ENCODE data around the gene MCUB.

Gene MCUB

DNA sequence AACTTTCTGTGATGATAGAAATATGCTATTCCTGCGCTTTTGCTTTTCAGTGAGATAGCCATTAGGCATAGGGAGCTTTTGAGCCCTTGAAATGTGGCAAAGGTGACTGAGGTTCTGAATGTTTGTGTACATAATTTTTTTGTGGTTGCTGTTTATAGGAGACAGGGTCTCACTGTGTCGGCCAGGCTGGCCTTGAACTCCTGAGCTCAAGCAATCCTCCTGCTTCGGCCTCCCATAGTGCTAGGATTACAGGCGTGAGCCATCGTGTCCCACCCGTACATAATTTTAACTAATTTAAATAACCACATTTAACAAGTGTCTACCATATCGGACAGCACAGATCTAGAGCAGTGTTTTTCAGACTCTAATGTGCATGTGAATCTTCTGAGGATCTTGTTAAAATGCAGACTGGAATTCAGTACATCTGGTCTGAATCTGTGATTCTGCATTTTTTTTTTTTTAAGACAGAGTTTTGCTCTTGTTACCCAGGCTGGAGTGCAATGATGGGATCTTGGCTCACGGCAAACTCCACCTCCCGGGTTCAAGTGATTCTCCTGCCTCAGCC, 97.9 kb downstream of the MCUB start:
- DNase-seq = no peak
- H3K27me3 ChIP-seq (replicated peaks) = no peaks in the 10 kb centered on the region
- H3K4me3 ChIP-seq (ENCODE audit: low read depth, low read length) = no peak overlapping the region
- TF ChIP-seq, protein P1, sequence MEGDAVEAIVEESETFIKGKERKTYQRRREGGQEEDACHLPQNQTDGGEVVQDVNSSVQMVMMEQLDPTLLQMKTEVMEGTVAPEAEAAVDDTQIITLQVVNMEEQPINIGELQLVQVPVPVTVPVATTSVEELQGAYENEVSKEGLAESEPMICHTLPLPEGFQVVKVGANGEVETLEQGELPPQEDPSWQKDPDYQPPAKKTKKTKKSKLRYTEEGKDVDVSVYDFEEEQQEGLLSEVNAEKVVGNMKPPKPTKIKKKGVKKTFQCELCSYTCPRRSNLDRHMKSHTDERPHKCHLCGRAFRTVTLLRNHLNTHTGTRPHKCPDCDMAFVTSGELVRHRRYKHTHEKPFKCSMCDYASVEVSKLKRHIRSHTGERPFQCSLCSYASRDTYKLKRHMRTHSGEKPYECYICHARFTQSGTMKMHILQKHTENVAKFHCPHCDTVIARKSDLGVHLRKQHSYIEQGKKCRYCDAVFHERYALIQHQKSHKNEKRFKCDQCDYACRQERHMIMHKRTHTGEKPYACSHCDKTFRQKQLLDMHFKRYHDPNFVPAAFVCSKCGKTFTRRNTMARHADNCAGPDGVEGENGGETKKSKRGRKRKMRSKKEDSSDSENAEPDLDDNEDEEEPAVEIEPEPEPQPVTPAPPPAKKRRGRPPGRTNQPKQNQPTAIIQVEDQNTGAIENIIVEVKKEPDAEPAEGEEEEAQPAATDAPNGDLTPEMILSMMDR (IDR thresholded peaks at IDR 0.05; ENCODE audit: low read depth, low read length, missing control alignments) = no peak
- in situ Hi-C loops (cut with HindIII; ENCODE audit: low pct_ligation_motif_present, low sequenced_read_pairs) = no loop called here
- H3K27ac ChIP-seq = no peak overlapping the region
- H3K36me3 ChIP-seq (replicated peaks) = no peaks in the 10 kb centered on the region

DNA sequence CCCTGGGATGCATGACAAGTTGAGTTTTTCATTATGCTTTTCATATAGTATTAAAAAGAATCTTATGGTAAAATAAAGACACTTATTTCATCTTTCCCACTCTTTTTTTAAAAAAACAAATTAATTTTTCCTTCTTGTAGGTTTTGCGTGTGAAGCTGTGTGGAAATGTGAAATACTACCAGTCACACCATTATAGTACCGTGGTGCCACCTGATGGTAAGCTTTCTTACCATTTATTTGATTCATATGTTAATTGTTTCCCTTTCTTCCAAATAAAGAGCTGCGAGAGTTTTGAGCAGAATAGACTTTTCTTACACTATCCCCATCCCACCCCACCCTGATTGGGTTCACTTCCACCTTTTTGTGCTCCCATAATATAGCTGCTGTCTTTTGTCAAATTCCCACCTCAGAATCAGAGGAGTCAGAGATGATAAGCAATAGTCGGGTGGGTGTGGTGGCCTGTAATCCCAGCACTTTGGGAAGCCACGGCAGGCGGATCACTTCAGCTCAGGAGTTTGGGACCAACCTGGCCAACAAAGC, 98.9 kb downstream of the MCUB start:
- no peak for DNase-seq
- TF ChIP-seq, protein P1 (IDR thresholded peaks at IDR 0.05; ENCODE audit: low read depth, low read length, missing control alignments) = no peak
- no peak overlapping the region for H3K27ac ChIP-seq
- in situ Hi-C loops (cut with HindIII; ENCODE audit: low pct_ligation_motif_present, low sequenced_read_pairs) = no loop called here
- H3K36me3 ChIP-seq (replicated peaks) = no peaks in the 10 kb centered on the region
- H3K27me3 ChIP-seq (replicated peaks) = no peaks in the 10 kb centered on the region
- no peak overlapping the region for H3K4me3 ChIP-seq (ENCODE audit: low read depth, low read length)

DNA sequence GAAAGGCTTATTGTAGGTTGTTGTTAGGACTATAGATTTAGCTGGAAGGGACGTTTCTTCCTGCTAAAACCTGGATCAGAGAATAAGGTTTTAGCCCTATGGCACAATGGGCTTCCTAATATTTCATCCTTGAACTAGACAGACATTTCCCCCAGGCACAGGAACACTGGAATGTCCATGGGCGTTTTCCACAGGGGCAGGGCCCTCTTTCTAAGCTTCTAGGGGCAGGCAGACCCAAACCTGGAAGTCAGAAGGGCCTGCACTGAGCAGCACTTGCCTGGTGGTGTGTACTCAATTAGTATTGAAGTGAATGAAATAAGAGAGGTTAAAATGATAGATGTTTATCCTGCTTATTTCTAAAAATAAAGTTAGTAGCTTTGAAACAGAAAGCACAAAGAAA, 102.1 kb downstream of the MCUB start:
- in situ Hi-C loops (cut with HindIII; ENCODE audit: low pct_ligation_motif_present, low sequenced_read_pairs) = no loop called here
- TF ChIP-seq, protein P1 (IDR thresholded peaks at IDR 0.05; ENCODE audit: low read depth, low read length, missing control alignments) = no peak
- Histone ChIP-seq H3K27me3 (replicated peaks) (no peaks in the 10 kb centered on the region), H3K36me3 (replicated peaks) (no peaks in the 10 kb centered on the region), H3K4me3 (ENCODE audit: low read depth, low read length) (no peak overlapping the region), H3K27ac (no peak overlapping the region)
- DNase-seq = no peak

DNA sequence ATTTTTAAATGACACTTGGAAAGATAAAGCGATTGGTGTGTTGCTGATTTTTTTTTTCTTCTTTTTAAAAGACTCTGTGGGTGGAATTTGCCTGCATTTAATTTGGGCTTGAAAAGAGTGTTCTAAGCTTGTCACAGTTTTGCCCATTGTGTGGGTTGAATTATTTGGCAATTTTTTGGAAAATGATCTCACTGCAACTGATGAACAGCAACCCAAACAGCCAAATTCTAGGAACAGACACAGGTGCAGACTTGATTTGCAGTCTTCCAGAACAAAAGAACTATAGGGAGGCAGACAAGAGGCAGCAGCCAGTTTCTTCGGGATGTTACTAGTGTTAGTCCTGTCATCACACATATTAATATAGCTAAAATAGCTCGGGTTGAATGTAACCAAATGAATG, 102.7 kb downstream of the MCUB start:
- TF ChIP-seq, protein P1 (IDR thresholded peaks at IDR 0.05; ENCODE audit: low read depth, low read length, missing control alignments) = no peak
- Histone ChIP-seq H3K27me3 (replicated peaks) (no peaks in the 10 kb centered on the region), H3K27ac (no peak overlapping the region), H3K4me3 (ENCODE audit: low read depth, low read length) (no peak overlapping the region), H3K36me3 (replicated peaks) (no peaks in the 10 kb centered on the region)
- no peak for DNase-seq
- in situ Hi-C loops (cut with HindIII; ENCODE audit: low pct_ligation_motif_present, low sequenced_read_pairs) = no loop called here

DNA sequence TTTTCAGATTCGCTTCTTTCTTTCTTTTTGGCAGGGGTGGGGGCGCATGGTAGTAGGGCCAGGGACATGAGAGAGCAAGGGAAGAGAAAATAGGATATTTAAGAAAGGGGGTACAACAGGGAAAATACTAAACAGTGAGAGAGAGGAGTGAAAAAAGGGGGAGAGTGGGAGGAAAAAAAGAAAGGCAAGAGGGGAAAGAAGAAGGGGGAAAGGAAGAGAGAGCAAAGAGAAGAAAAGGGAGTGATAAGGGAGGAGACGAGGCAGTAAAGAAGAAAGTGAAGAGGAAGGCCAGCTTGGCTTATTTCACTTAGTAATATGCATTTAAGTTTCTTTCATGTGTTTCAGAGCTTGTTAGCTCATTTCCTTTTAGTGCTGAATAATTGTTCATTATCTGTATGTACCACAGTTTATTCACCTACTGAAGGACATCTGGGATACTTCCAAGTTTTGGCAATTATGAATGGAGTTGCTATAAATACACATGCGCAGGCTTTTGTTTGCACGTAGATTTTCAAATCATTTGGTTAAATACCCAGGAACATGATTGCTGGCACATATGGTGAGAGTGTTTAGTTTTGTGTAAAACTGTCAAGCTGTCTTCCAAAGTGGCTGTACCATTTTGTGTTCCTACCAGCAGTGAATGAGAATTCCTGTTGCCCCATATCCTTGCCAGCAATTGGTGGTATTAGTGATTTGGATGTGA, 105.9 kb downstream of the MCUB start:
- TF ChIP-seq, protein P1 (IDR thresholded peaks at IDR 0.05; ENCODE audit: low read depth, low read length, missing control alignments) = no peak
- H3K4me3 ChIP-seq (ENCODE audit: low read depth, low read length) = no peak overlapping the region
- H3K27ac ChIP-seq = no peak overlapping the region
- no peaks in the 10 kb centered on the region for H3K36me3 ChIP-seq (replicated peaks)
- H3K27me3 ChIP-seq (replicated peaks) = no peaks in the 10 kb centered on the region
- no peak for DNase-seq
- in situ Hi-C loops (cut with HindIII; ENCODE audit: low pct_ligation_motif_present, low sequenced_read_pairs) = no loop called here

Measured in brain microvascular endothelial cell (primary cell).